GM19395 (cell line): ENCODE measurements around the gene ALKBH3.

Source experiments
- ATAC-seq: cut with Tn5 transposase; IDR thresholded peaks from one replicate; pipeline ENCODE4 v1.9.1; 2021; ENCODE audit warnings: mild to moderate bottlenecking, moderate library complexity; ENCODE audit not compliant: unreplicated experiment

ALKBH3 gene

DNA sequence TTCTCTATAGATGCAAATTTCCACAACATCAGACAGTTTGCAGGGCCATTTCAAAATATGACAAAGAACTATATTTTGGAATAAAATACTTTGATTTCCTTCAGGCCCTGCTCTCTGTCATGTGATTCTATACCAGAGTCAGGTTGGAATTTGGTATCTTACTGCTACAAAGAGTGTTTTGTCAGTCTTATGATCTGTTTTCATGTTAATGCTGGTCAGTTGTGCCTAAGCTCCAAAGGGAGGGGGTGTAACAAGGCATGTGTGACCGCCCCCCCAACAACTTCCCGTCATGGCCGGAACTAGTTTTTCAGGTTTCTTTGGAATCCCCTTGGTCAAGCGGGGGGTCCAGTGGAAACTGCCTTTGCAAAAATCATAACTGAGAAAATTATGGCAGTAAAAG is 76.9 kb downstream of the ALKBH3 start:
- no peak for ATAC-seq

DNA sequence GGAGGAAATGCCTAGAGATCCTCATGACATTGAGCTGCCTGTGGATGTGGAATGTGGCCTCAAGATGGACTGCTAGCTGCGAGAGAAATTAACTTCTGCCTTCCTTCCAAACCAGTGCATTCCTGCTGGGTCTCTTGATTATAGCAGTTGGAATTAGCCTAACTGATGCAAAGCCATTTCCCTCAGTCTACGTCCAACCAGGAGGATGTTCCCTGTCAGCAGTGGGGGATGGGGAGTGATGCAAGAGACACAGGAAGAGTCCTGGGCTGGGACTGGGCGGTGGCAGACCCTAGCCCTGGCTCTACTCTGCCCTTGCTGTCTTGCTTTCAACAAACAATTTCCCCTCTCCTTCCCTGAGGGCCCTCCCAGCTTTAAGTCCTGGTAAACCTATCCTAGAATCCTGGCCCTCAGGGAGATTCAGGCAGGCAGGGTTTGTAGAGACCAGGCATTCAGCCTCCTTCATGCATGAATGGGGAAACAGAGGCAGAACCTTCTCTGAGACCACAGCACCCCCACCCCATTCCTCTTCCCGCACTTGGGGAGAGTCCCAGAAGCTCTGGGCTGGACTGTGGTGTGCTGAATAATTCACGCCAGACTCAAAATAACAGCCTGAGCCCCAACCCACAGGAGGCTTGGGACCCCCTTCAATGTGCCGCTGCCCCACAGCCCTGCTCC is 78.8 kb downstream of the ALKBH3 start:
- no peak for ATAC-seq

DNA sequence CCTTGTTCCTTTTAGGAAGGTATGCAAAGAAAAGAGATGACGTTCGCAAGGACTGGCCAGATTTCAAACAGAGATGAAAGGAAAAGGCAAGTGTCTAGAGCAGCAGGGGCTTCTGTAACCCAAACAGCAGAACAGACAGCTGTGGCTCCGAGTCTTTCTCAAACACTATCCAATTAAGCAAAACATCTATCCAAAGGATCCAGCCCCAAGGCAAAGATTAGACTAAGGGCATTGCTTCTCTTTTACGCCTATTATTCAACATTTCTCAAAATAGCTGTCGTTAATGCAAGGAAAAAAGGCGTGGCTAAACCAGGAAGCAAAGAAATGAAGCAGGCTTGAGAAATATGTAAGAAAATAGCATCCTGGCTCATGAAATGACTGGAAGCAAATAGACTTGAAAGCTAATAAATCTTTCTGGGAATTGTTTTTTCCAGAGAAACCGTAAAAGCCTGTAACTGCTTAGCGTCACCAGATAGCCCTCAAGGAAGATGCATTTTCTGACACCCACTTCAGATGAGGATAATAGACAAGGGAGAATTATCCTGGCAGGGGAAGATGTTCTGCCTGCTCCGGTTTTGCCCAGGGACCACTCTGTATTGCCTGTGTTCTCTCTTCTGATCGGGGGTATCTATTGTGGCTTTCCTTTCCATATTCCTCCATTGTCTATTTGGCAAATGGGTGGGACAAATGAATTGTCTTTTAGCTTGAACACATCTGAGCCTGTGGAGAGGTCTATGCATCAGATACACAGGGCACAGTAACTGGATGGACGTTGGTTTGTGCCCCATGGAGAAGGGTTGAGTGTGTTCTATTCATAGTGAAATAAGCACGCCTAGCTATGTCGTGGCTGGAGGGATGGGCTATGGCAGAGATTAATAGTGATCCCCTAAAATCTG is 82.0 kb downstream of the ALKBH3 start:
- ATAC-seq, result no peak

DNA sequence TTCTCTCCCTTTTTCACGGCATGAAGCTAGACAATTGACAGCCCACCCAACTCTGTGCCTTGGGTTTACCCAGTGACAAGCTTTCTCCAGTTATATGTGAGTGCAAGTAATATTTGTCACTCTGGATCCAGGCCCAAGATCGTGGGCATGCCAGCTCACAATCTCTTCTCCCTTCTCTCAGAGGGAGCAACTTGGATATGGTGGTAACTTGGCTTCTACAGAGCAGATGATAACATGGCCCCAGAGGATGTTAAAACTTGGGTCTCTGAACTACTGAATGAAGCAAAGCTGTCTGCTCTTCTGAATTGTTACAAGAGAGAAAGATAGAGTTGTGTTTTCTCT is 82.6 kb downstream of the ALKBH3 start:
- no peak for ATAC-seq

DNA sequence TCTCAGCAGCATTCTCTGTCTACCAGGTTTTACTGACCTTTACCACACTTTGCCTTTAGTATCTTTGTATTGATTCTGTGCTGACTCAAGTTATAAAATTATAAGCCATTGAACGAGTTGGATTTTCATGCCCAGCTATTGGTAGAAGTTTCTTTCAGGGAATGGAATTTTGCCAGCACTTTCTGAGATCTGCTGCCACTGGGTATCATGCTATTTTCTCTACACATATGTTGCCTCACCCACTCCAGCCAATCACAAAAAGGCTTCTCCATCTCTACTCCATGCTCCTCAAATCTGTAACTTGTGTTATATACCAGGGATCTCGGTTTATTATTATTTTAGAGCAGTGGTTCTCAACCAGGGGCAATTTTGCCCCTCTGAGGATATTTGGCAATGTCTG is 87.0 kb downstream of the ALKBH3 start:
- no peak for ATAC-seq

DNA sequence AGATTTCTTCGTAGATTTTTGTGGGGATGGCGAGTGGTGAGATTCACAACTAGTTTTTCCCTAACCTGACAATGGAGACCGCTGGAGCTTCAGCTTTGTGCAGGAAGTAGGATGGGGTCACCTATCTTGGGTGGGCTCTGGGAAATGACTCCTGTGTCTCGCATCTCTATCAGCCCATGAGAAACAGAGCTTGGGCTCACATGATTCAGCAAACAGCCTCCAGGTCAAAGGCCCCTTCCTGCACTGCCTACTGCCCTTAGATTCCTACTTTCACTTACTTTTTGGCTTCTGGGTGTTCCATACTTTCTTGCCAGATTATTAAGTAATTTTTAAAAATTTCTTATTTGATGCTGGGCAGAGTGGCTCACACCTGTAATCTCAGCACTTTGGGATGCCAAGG is 88.1 kb downstream of the ALKBH3 start:
- ATAC-seq, result no peak

DNA sequence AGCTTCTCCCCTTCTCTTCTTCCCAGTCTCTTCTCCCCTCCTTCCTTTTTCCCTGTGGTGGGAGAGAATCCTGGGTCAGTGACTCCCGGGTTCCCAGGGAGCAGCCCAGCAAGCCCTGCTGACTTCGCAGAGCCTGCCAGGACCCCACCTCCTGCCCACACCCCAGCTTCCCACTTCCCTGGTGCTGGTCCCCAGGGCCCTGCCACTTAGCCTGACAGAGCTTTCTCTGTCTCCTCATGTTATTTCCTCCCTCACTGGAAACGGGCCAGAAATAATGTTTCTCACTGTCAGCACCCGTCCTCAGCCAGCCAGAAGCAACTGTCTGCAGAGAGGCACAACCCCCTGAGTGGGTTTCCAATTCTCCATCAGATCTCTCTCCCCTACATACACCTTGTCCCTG is 88.9 kb downstream of the ALKBH3 start:
- ATAC-seq, result no peak
